Testis (tissue), 2 donors: ENCODE results near the gene PIEZO2.

Source experiments
- CTCF ChIP-seq, 3 experiments: fragments of 450-650 bp in 2 of 3; fragments of 200-600 bp in 1 of 3; sonication (generic) in 1 of 3; IDR thresholded peaks; one replicate each; pipeline ENCODE4 v1.5.1; 2016 to 2019; ENCODE audit warnings: antibody characterized with exemption in 3 of 3, mild to moderate bottlenecking in 2 of 3, moderate library complexity in 1 of 3
- POLR2A ChIP-seq: fragments of 450-650 bp; IDR thresholded peaks from one replicate; pipeline ENCODE4 v1.6.1; 2017; ENCODE audit warnings: antibody characterized with exemption, mild to moderate bottlenecking, moderate library complexity

DNA sequence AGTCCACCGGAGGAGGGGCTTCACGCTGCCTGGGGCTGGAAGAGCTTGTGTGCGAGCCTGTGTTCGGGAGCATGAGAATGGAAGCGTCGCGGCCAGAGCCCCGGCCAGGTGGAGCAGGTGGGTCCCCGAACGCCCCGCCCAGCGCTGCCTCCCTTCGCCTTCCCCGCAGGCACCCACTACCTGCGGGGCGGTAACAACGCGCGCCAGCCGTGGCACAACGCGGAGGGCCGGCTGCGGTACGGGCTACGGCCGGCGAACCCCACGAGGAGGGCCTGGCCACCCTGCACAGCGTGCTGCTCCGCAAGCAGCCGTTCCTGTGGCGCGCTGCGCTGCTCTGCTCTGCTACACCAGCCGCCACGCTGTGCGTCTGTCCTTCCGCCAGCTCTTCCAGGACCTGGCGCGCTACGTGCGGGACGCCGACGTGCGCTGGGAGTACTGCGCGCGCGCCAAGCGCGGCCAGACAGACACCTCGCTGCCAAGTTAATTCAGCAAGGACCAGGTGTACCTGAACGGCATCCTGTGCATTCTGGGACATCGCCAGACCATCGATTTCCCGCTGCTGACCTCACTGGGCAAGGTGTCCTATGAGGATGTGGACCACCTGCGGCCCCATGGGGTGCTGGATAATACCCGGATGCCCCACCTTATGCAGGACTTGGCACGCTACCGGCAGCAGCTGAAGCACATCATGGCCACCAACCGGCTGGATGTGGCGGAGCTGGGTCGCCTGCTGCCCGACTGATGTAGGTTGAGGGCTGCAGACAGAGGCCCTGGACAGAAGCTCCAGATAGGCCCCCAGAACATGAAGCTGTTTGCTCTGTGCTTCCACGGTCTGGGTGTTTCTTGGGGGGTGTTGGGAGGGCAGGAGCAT lies 422.9 kb downstream of the PIEZO2 start:
- TF ChIP-seq POLR2A: no peak
- TF ChIP-seq CTCF (IDR thresholded peaks at IDR 0.05): no peak
